Neural progenitor cell (in vitro differentiated cells): ENCODE data around the gene PDIA5. TPM values are rescaled to one million over a fixed set of nuclear protein-coding genes. Genes with fewer than 3 reads are reported as not detected.

ENCODE experiments used
- DNase-seq: peaks from one replicate; pipeline ENCODE4 v3.0.0-alpha.2; 2016; ENCODE audit warnings: low spot score
- H2AFZ ChIP-seq: fragments of 200-600 bp; sonication (generic); replicated peaks from 2 replicates; pipeline ENCODE4 v1.6.1; 2016; ENCODE audit warnings: antibody characterized with exemption
- H3F3A ChIP-seq: fragments of 200-600 bp; sonication (generic); 2 replicates; pipeline ENCODE4 v1.6.1; 2016; ENCODE audit warnings: antibody characterized with exemption, low read depth
- H3K27ac ChIP-seq: fragments of 200-600 bp; sonication (generic); 2 replicates; pipeline ENCODE4 v1.5.1; 2016; ENCODE audit warnings: mild to moderate bottlenecking
- H3K27me3 ChIP-seq: fragments of 200-600 bp; sonication (generic); 2 replicates; pipeline ENCODE4 v1.6.1; 2016; ENCODE audit warnings: mild to moderate bottlenecking, moderate library complexity
- H3K36me3 ChIP-seq: fragments of 200-600 bp; sonication (generic); 2 replicates; pipeline ENCODE4 v1.5.1; 2016
- H3K4me1 ChIP-seq: fragments of 200-600 bp; sonication (generic); 2 replicates; pipeline ENCODE4 v1.6.1; 2016; ENCODE audit warnings: mixed run types
- H3K4me2 ChIP-seq: fragments of 200-600 bp; sonication (generic); 2 replicates; pipeline ENCODE4 v1.6.1; 2016
- H3K4me3 ChIP-seq: fragments of 200-600 bp; sonication (generic); 2 replicates; pipeline ENCODE4 v1.5.1; 2016
- H3K79me2 ChIP-seq: fragments of 200-600 bp; sonication (generic); 2 replicates; pipeline ENCODE4 v1.6.1; 2016; ENCODE audit warnings: low read depth
- H3K9ac ChIP-seq: fragments of 200-600 bp; sonication (generic); 2 replicates; pipeline ENCODE4 v1.6.1; 2016
- H3K9me3 ChIP-seq: fragments of 200-600 bp; sonication (generic); 2 replicates; pipeline ENCODE4 v1.5.1; 2016; ENCODE audit warnings: low read depth
- H4K20me1 ChIP-seq: fragments of 200-600 bp; sonication (generic); 2 replicates; pipeline ENCODE4 v1.6.1; 2016; ENCODE audit warnings: low read depth
- H3K27ac Mint-ChIP-seq: 3 replicates; pipeline ENCODE4 v1.8.0; 2021; ENCODE audit warnings: mixed read lengths
- H3K27me3 Mint-ChIP-seq: 2 replicates; pipeline ENCODE4 v1.8.0; 2022; ENCODE audit warnings: low read depth, mild to moderate bottlenecking, inconsistent platforms, moderate library complexity, mixed read lengths; ENCODE audit not compliant: insufficient read depth
- H3K36me3 Mint-ChIP-seq: 3 replicates; pipeline ENCODE4 v1.8.0; 2021; ENCODE audit warnings: mixed read lengths
- H3K4me1 Mint-ChIP-seq: 3 replicates; pipeline ENCODE4 v1.8.0; 2021; ENCODE audit warnings: mixed read lengths
- H3K4me3 Mint-ChIP-seq: 3 replicates; pipeline ENCODE4 v1.8.0; 2021; ENCODE audit warnings: mild to moderate bottlenecking, moderate library complexity, mixed read lengths
- H3K9me3 Mint-ChIP-seq: 3 replicates; pipeline ENCODE4 v1.8.0; 2020; ENCODE audit warnings: mixed read lengths
- CTCF ChIP-seq: fragments of 200-600 bp; sonication (generic); IDR thresholded peaks from 2 replicates; pipeline ENCODE4 v1.5.1; 2017; ENCODE audit warnings: antibody characterized with exemption, mild to moderate bottlenecking
- EZH2 ChIP-seq: fragments of 200-600 bp; sonication (generic); IDR thresholded peaks from 2 replicates; pipeline ENCODE4 v1.6.1; 2017; ENCODE audit warnings: antibody characterized with exemption, mild to moderate bottlenecking, moderate library complexity
- EZH2phosphoT487 ChIP-seq: fragments of 200-600 bp; sonication (generic); IDR thresholded peaks from 2 replicates; pipeline ENCODE4 v1.6.1; 2017; ENCODE audit warnings: antibody characterized with exemption
- total RNA-seq: library from RNA; depleted of rRNA; stranded (reverse); fragments of >200 nt; gene quantifications from 2 replicates; pipeline ENCODE4 v1.2.3, GENCODE V29; 2015; ENCODE audit warnings: low replicate concordance

Gene PDIA5
- total RNA-seq, 1 donor from 2014 or later, result 15.8 TPM

- peaks cover 3% of the 10 kb centered on the region for H3K9me3 Mint-ChIP-seq
- TF ChIP-seq CTCF (no peak), EZH2phosphoT487 (no peak), EZH2 (no peak)
- H3K27ac Mint-ChIP-seq, result no peak overlapping the region
- Histone ChIP-seq H3K4me1 (peaks cover 7% of the 10 kb centered on the region), H4K20me1 (peaks cover 11% of the 10 kb centered on the region), H3K36me3 (no peaks in the 10 kb centered on the region), H3K27ac (no peak overlapping the region), H3K4me2 (no peak overlapping the region), H2AFZ (no peak overlapping the region), H3K9ac (no peak overlapping the region), H3K27me3 (peaks cover 7% of the 10 kb centered on the region), H3K79me2 (no peaks in the 10 kb centered on the region), H3K4me3 (no peak overlapping the region), H3K9me3 (no peaks in the 10 kb centered on the region), H3F3A (no peaks in the 10 kb centered on the region)
- no peak overlapping the region for H3K4me3 Mint-ChIP-seq
- peaks cover 5% of the 10 kb centered on the region for H3K27me3 Mint-ChIP-seq
- DNase-seq, result no peak
- peaks cover 26% of the 10 kb centered on the region for H3K36me3 Mint-ChIP-seq
- H3K4me1 Mint-ChIP-seq, result peaks cover 65% of the 10 kb centered on the region
These were observed 74.5 kb downstream of the PDIA5 start for GRCh38 chr3:123141276-123141675.

GRCh38 chr3:123143669-123144411 lies 77.0 kb downstream of the PDIA5 start:
- Histone ChIP-seq H3F3A (no peaks in the 10 kb centered on the region), H3K27ac (no peak overlapping the region), H3K79me2 (no peaks in the 10 kb centered on the region), H4K20me1 (peaks cover 6% of the 10 kb centered on the region), H2AFZ (no peak overlapping the region), H3K4me3 (no peak overlapping the region), H3K9me3 (no peaks in the 10 kb centered on the region), H3K9ac (no peak overlapping the region), H3K4me1 (no peaks in the 10 kb centered on the region), H3K4me2 (no peak overlapping the region), H3K36me3 (no peaks in the 10 kb centered on the region), H3K27me3 (peaks cover 7% of the 10 kb centered on the region)
- Mint-ChIP-seq H3K27ac (peak overlapping the region; percentile 73), H3K27me3 (peaks cover 4% of the 10 kb centered on the region), H3K9me3 (peaks cover 3% of the 10 kb centered on the region), H3K4me3 (no peak overlapping the region), H3K4me1 (peaks cover 44% of the 10 kb centered on the region), H3K36me3 (peaks cover 31% of the 10 kb centered on the region)
- no peak for TF ChIP-seq EZH2
- no peak for TF ChIP-seq EZH2phosphoT487
- no peak for TF ChIP-seq CTCF
- DNase-seq, result peak; percentile 18

- Histone ChIP-seq H3K9me3 (no peaks in the 10 kb centered on the region), H2AFZ (no peak overlapping the region), H3K79me2 (no peaks in the 10 kb centered on the region), H3K4me1 (peaks cover 7% of the 10 kb centered on the region), H3K27ac (no peak overlapping the region), H3K9ac (no peak overlapping the region), H3K4me3 (no peak overlapping the region), H3K4me2 (no peak overlapping the region), H4K20me1 (peaks cover 6% of the 10 kb centered on the region), H3K36me3 (no peaks in the 10 kb centered on the region), H3F3A (peaks cover under 1% of the 10 kb centered on the region), H3K27me3 (peaks cover 7% of the 10 kb centered on the region)
- peaks cover 6% of the 10 kb centered on the region for H3K27me3 Mint-ChIP-seq
- no peak overlapping the region for H3K27ac Mint-ChIP-seq
- H3K9me3 Mint-ChIP-seq, result peaks cover 3% of the 10 kb centered on the region
- DNase-seq, result no peak
- peaks cover 56% of the 10 kb centered on the region for H3K4me1 Mint-ChIP-seq
- peaks cover 37% of the 10 kb centered on the region for H3K36me3 Mint-ChIP-seq
- H3K4me3 Mint-ChIP-seq, result no peak overlapping the region
- no peak for TF ChIP-seq CTCF
- no peak for TF ChIP-seq EZH2phosphoT487
- no peak for TF ChIP-seq EZH2
These were observed 81.1 kb downstream of the PDIA5 start for GRCh38 chr3:123147754-123148535.
